ENCODE data around the gene RNF43. TPM values are rescaled to one million over a fixed set of nuclear protein-coding genes. Genes with fewer than 3 reads are reported as not detected.

RNF43 gene
- total RNA-seq, 4 donors from 2014 or later: 16.0 to 58.3 (median 21.5) TPM

DNA sequence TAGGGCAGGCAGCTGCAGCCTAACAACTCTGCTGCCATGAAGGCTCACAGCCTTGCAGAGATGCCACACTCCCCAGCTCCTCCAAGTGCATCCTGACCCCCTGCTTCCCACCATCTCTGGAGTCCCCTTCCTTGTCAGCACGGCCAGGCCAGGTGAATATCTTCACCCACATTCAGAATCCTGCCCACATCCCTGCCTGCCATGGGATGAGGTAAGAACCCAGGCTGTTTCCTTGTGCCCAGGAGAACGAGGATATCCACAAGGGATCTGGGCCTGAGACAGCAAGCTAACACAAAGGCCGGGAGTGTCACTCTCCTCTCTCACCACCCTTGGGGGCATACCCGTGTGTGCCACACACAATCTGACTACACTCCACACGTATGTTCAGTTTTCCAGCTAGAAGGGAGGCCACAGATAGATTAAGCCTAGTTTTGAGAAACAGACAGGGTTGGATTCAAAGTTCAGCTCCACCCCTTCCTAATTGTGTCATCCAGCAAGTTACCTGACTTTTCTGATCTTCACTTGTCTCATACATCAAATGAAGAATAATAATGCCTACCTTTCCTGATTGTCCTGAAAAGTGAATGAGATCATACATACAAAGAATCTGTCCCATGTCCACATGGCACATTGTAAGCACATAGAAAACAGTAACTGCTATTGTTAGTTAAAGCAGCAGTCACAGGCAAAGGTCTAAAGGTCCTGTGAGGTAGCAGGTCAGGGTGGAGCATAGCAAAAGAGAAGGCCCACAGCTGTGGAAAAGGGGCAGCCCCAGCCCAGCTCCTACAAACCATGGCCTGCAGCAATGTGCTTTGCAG is 47.9 kb downstream of the RNF43 start:
- WGBS: 67% methylated on average over 5 of the region's 5 CpGs
- Histone ChIP-seq H3K4me1 (peaks cover 30% of the 10 kb centered on the region), H3K27me3 (no peaks in the 10 kb centered on the region), H3K36me3 (no peaks in the 10 kb centered on the region), H3K27ac (peak overlapping the region; percentile 6), H3K9me3 (no peaks in the 10 kb centered on the region), H3K4me3 (no peak overlapping the region)
- DNase-seq (ENCODE audit: low spot score in 2 of 2): no peak
- TF ChIP-seq EP300 (IDR thresholded peaks at IDR 0.05) (no peak), POLR2A (IDR thresholded peaks at IDR 0.05) (no peak), CTCF (IDR thresholded peaks at IDR 0.05) (no peak), POLR2AphosphoS5 (IDR thresholded peaks at IDR 0.05) (no peak)

DNA sequence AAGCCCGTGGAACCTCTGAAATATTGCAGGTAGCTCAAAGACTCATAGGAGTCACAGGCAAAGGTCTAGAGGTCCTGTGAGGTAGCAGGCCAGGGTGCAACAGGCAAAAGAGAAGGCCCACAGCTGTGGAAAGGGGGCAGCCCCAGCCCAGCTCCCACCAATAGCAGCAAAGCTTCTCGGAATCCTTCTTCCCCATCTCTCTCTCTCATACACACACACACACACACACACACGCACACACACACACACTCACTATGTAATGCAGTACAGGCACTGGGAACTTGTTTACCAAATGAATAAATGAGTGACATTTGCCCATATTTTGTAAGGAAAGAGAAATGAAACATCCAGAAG is 48.5 kb downstream of the RNF43 start:
- WGBS: 66% methylated on average over 3 of the region's 3 CpGs
- no peak for TF ChIP-seq POLR2AphosphoS5 (IDR thresholded peaks at IDR 0.05)
- no peak for TF ChIP-seq CTCF (IDR thresholded peaks at IDR 0.05)
- TF ChIP-seq EP300 (IDR thresholded peaks at IDR 0.05): no peak
- no peak for TF ChIP-seq POLR2A (IDR thresholded peaks at IDR 0.05)
- Histone ChIP-seq H3K27me3 (no peaks in the 10 kb centered on the region), H3K4me3 (no peak overlapping the region), H3K27ac (peak overlapping the region; percentile 6), H3K36me3 (no peaks in the 10 kb centered on the region), H3K9me3 (no peaks in the 10 kb centered on the region), H3K4me1 (peaks cover 36% of the 10 kb centered on the region)
- DNase-seq (ENCODE audit: low spot score in 2 of 2): no peak

Other genes with a start within 250 kb of the RNF43 start
- under 1 TPM in 1 of 4 donors, not detected in 3; 0.25 TPM for gene EPX, start 224.8 kb downstream of the RNF43 start, total RNA-seq
- 10 to 100 TPM; 11.0 to 25.1 (median 17.2) TPM for gene MKS1, start 198.3 kb downstream of the RNF43 start, total RNA-seq
- gene LPO, start 178.9 kb downstream of the RNF43 start, total RNA-seq: under 1 TPM in 2 of 4 donors, not detected in 2; 0.19 to 0.23 TPM
- not detected for gene MPO, start 136.6 kb downstream of the RNF43 start, total RNA-seq
- 10 to 100 TPM in 2 of 4 donors, 1 to 10 TPM in 2; 6.8 to 26.9 (median 12.4) TPM for gene TSPOAP1, start 88.7 kb downstream of the RNF43 start, total RNA-seq
- 10 to 100 TPM; 33.8 to 48.3 (median 40.3) TPM for gene SUPT4H1, start 65.3 kb downstream of the RNF43 start, total RNA-seq
- not detected for gene HSF5, start 70.9 kb upstream of the RNF43 start, total RNA-seq
- 10 to 100 TPM; 31.7 to 66.0 (median 53.4) TPM for gene MTMR4, start 97.1 kb upstream of the RNF43 start, total RNA-seq